ENCODE measurements around the gene SEMA7A. TPM values are rescaled to one million over a fixed set of nuclear protein-coding genes. Genes with fewer than 3 reads are reported as not detected.

SEMA7A gene
- polyA plus RNA-seq, 4 donors: 0.45 to 4.3 (median 1.6) TPM

DNA sequence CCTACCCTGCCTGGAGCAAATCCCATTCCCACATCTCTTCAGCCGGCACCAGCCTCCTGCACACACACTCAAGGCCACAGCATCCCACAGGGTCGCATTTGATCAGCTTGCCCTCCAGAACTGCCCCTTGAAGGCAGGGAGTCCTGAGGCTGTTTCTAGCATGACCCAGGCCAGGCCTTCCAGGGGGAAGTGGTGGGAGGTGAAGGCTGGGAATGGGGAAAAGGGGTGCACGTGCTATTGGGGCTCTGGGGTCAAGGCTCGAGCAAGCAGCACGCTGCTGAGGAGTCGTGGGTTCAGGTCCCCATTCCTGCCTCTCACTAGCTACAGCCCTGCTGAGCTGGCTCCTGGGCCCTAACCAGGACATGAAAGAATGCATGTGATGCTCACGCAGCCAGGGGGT is 24.9 kb downstream of the SEMA7A start:
- Histone ChIP-seq H3K4me3 (ENCODE audit: low read depth in 1 of 3, low read length in 3 of 3) (no peak overlapping the region), H3K36me3 (ENCODE audit: control insufficient read depth in 3 of 3, insufficient read depth in 2 of 3, low read depth in 1 of 3, low read length in 3 of 3) (peaks cover 0 to 3% (median 0%) of the 10 kb centered on the region in 3 donors), H3K27ac (ENCODE audit: low read depth in 1 of 3, low read length in 2 of 3) (no peak overlapping the region), H3K4me1 (ENCODE audit: control insufficient read depth in 3 of 3, insufficient read depth in 2 of 3, low read depth in 1 of 3, low read length in 2 of 3) (no peaks in the 10 kb centered on the region), H3K9me3 (ENCODE audit: control insufficient read depth in 2 of 2, insufficient read depth in 1 of 2, low read depth in 1 of 2, low read length in 1 of 2) (no peaks in the 10 kb centered on the region), H3K27me3 (ENCODE audit: control insufficient read depth in 3 of 3, insufficient read depth in 3 of 3, low read length in 3 of 3) (peaks cover 0 to 3% (median 0%) of the 10 kb centered on the region in 3 donors)
- 68 to 75% (median 71%) methylated on average over 6 to 7 of the region's 7 CpGs for WGBS, 3 donors
- no peak for FAIRE-seq
- DNase-seq: no peak

DNA sequence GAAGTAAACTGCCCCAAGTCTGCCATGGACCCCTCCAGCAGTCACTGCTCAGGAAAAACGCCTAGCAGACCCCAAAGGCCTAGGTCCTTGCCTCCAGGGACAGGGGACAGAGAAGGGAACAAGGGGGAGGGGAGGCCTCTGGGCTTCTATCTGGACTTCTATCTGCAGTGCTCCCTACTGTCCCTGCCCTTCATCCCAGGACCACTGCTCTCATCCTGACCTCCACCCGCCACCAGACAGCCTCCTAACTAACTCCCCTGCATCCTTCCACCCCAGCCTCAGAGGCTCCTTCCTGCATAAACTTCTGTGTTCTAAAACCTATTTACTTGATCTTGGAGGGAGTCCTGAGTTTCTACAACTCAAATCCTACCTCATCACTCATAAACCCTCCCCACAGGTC is 25.4 kb downstream of the SEMA7A start:
- no peak overlapping the region for H3K27ac ChIP-seq (ENCODE audit: low read depth in 1 of 3, low read length in 2 of 3)
- no peaks in the 10 kb centered on the region for H3K9me3 ChIP-seq (ENCODE audit: control insufficient read depth in 2 of 2, insufficient read depth in 1 of 2, low read depth in 1 of 2, low read length in 1 of 2)
- H3K27me3 ChIP-seq (ENCODE audit: control insufficient read depth in 3 of 3, insufficient read depth in 3 of 3, low read length in 3 of 3): peaks cover 0 to 3% (median 0%) of the 10 kb centered on the region in 3 donors
- no peak for DNase-seq
- FAIRE-seq: no peak
- 66 to 75% (median 67%) methylated on average over 2 of the region's 2 CpGs for whole genome bisulfite sequencing, 3 donors
- H3K4me1 ChIP-seq (ENCODE audit: control insufficient read depth in 3 of 3, insufficient read depth in 2 of 3, low read depth in 1 of 3, low read length in 2 of 3): no peaks in the 10 kb centered on the region
- no peak overlapping the region for H3K4me3 ChIP-seq (ENCODE audit: low read depth in 1 of 3, low read length in 3 of 3)
- peaks cover 0 to 3% (median 0%) of the 10 kb centered on the region in 3 donors for H3K36me3 ChIP-seq (ENCODE audit: control insufficient read depth in 3 of 3, insufficient read depth in 2 of 3, low read depth in 1 of 3, low read length in 3 of 3)

DNA sequence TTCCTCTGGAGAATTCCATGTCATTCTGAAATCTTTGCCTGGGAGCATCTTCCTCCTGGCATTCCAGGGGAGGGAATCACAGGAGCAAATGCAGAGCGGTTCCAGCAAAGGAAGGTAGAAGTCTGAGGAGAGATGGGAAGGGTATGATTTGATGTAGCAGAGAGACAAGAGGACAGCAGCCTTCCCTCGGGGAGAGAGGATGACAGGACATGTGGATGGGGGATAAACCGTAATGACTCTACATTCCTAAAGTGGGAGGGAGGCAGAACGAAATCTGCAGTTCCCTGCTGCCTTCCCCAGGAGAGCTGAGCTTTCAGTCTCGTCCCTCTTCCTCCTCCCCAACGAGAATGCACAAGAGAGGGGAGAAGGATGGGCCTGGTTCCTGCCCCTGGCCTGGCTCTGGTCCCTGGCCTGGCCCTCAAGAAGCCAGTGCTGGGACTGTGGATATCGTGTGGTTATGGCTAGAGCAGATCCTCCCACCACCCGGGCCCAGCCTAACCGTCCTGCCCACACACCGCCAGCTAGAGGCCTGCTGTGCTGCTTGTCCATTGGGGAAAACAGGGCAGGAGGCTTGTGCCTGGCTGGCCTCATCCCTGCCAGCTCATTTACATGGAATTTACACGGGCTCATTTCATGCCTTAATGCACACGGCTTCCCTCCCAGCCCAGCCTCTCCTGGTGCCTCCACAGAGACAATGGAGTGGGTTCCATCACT is 26.6 kb downstream of the SEMA7A start:
- WGBS, 3 donors: 28 to 47% (median 42%) methylated on average over 11 to 12 of the region's 12 CpGs
- FAIRE-seq: no peak
- no peaks in the 10 kb centered on the region for H3K9me3 ChIP-seq (ENCODE audit: control insufficient read depth in 2 of 2, insufficient read depth in 1 of 2, low read depth in 1 of 2, low read length in 1 of 2)
- no peak overlapping the region for H3K27ac ChIP-seq (ENCODE audit: low read depth in 1 of 3, low read length in 2 of 3)
- peaks cover 0 to 3% (median 0%) of the 10 kb centered on the region in 3 donors for H3K36me3 ChIP-seq (ENCODE audit: control insufficient read depth in 3 of 3, insufficient read depth in 2 of 3, low read depth in 1 of 3, low read length in 3 of 3)
- DNase-seq: no peak
- H3K27me3 ChIP-seq (ENCODE audit: control insufficient read depth in 3 of 3, insufficient read depth in 3 of 3, low read length in 3 of 3): peaks cover 0 to 6% (median 0%) of the 10 kb centered on the region in 3 donors
- no peak overlapping the region for H3K4me3 ChIP-seq (ENCODE audit: low read depth in 1 of 3, low read length in 3 of 3)
- no peaks in the 10 kb centered on the region for H3K4me1 ChIP-seq (ENCODE audit: control insufficient read depth in 3 of 3, insufficient read depth in 2 of 3, low read depth in 1 of 3, low read length in 2 of 3)

DNA sequence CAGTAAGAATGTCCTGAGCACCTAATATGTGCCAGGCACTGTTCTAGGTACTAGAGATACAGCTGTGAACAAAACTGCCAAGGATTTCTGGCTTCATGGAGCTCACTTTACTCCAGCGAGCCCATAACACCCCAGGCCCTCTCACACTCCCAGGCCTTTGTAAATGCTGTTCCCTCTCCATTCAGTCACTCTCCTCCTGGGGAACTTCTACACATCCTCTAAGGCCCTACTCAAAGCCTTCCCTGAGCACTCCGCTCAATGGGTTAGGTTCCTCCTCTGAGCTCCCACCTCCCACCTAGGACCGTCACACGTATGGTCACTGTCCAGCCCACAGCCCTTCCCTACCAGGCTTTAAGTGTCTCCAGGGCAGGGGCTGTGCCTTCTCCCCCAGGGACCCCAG is 27.2 kb downstream of the SEMA7A start:
- H3K4me1 ChIP-seq (ENCODE audit: control insufficient read depth in 3 of 3, insufficient read depth in 2 of 3, low read depth in 1 of 3, low read length in 2 of 3): no peaks in the 10 kb centered on the region
- no peak overlapping the region for H3K4me3 ChIP-seq (ENCODE audit: low read depth in 1 of 3, low read length in 3 of 3)
- H3K9me3 ChIP-seq (ENCODE audit: control insufficient read depth in 2 of 2, insufficient read depth in 1 of 2, low read depth in 1 of 2, low read length in 1 of 2): no peaks in the 10 kb centered on the region
- peaks cover 0 to under 1% (median 0%) of the 10 kb centered on the region in 3 donors for H3K36me3 ChIP-seq (ENCODE audit: control insufficient read depth in 3 of 3, insufficient read depth in 2 of 3, low read depth in 1 of 3, low read length in 3 of 3)
- DNase-seq: no peak
- no peak overlapping the region for H3K27ac ChIP-seq (ENCODE audit: low read depth in 1 of 3, low read length in 2 of 3)
- 82 to 89% (median 86%) methylated on average over 4 of the region's 4 CpGs for WGBS, 3 donors
- no peak for FAIRE-seq
- H3K27me3 ChIP-seq (ENCODE audit: control insufficient read depth in 3 of 3, insufficient read depth in 3 of 3, low read length in 3 of 3): peaks cover 0 to 10% (median 0%) of the 10 kb centered on the region in 3 donors

DNA sequence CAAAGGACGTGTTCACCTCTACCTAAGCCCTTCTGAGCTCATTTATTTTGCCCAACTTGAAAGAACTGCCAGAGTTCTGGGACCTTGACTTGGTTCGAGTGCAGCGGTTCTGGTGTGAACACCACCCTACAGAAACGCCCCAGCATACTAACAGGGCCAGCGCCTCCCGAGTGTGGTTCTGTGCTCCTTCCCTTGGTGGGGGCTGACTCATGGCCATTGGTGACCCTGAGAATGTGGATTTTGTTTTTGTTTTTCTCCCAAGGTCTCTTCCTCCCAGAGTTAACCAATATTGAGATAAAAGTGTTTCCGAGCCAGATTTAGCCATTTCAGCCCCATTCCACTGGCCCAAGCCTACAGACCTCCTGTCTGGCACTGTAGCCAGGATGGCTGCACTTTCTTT is 27.9 kb downstream of the SEMA7A start:
- FAIRE-seq (no peak), DNase-seq (no peak)
- no peak overlapping the region for H3K27ac ChIP-seq (ENCODE audit: low read depth in 1 of 3, low read length in 2 of 3)
- H3K36me3 ChIP-seq (ENCODE audit: control insufficient read depth in 3 of 3, insufficient read depth in 2 of 3, low read depth in 1 of 3, low read length in 3 of 3): no peaks in the 10 kb centered on the region
- H3K4me3 ChIP-seq (ENCODE audit: low read depth in 1 of 3, low read length in 3 of 3): no peak overlapping the region
- peaks cover 0 to 12% (median 0%) of the 10 kb centered on the region in 3 donors for H3K27me3 ChIP-seq (ENCODE audit: control insufficient read depth in 3 of 3, insufficient read depth in 3 of 3, low read length in 3 of 3)
- WGBS, 3 donors: 72 to 87% (median 83%) methylated on average over 7 of the region's 7 CpGs
- H3K4me1 ChIP-seq (ENCODE audit: control insufficient read depth in 3 of 3, insufficient read depth in 2 of 3, low read depth in 1 of 3, low read length in 2 of 3): no peaks in the 10 kb centered on the region
- no peaks in the 10 kb centered on the region for H3K9me3 ChIP-seq (ENCODE audit: control insufficient read depth in 2 of 2, insufficient read depth in 1 of 2, low read depth in 1 of 2, low read length in 1 of 2)

DNA sequence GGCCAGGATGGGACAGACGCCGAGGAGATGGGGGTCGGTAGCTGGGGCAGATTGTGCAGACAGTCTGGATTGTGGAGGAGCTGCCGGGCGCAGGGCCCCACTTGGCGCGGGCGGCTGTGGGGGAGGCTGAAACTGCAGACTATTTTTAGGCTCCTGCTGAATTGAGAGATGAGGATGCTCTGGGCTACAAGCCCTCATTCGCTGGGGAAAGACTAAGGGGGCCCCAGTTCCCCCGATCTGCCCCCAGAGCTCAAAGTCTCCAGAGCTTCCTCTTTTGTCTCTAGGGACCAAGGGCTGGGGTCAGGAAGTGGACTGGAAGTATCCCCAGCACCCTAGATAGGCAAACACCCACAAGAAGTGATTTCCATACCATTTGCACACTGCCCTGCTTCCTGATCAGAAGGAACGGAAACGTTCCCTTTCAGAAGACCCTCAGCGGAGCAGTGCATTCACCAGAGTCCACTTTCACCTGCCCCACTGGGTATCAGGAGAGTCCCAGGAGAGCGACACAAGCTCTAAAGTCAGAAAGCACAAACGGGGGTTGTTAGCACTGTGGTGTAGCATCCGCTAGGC is 29.7 kb downstream of the SEMA7A start:
- Histone ChIP-seq H3K27me3 (ENCODE audit: control insufficient read depth in 3 of 3, insufficient read depth in 3 of 3, low read length in 3 of 3) (peaks cover 0 to 12% (median 0%) of the 10 kb centered on the region in 3 donors), H3K4me1 (ENCODE audit: control insufficient read depth in 3 of 3, insufficient read depth in 2 of 3, low read depth in 1 of 3, low read length in 2 of 3) (no peaks in the 10 kb centered on the region), H3K36me3 (ENCODE audit: control insufficient read depth in 3 of 3, insufficient read depth in 2 of 3, low read depth in 1 of 3, low read length in 3 of 3) (no peaks in the 10 kb centered on the region), H3K9me3 (ENCODE audit: control insufficient read depth in 2 of 2, insufficient read depth in 1 of 2, low read depth in 1 of 2, low read length in 1 of 2) (no peaks in the 10 kb centered on the region), H3K4me3 (ENCODE audit: low read depth in 1 of 3, low read length in 3 of 3) (no peak overlapping the region), H3K27ac (ENCODE audit: low read depth in 1 of 3, low read length in 2 of 3) (peak overlapping the region in 2 of 3 donors; percentile 42 to 73)
- WGBS, 3 donors: 54 to 76% (median 62%) methylated on average over 16 of the region's 16 CpGs
- no peak for DNase-seq
- FAIRE-seq: no peak

DNA sequence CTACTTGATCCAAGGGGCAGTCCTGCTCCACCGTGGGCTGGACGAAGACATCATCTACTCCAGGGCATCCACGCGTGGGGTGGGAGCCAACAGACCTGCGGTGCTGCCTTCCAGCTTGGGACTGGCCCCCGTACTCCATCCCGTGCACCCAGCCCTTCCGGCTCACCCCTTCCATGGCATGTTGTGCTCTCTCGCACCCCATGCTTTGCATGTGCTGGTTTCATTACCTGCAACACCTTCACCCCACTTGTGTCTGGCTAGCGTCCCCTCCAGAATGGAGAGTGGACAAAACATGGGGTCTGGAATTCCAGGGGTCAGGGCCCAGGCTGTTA is 30.2 kb downstream of the SEMA7A start:
- Histone ChIP-seq H3K4me3 (ENCODE audit: low read depth in 1 of 3, low read length in 3 of 3) (no peak overlapping the region), H3K4me1 (ENCODE audit: control insufficient read depth in 3 of 3, insufficient read depth in 2 of 3, low read depth in 1 of 3, low read length in 2 of 3) (no peaks in the 10 kb centered on the region), H3K36me3 (ENCODE audit: control insufficient read depth in 3 of 3, insufficient read depth in 2 of 3, low read depth in 1 of 3, low read length in 3 of 3) (no peaks in the 10 kb centered on the region), H3K27ac (ENCODE audit: low read depth in 1 of 3, low read length in 2 of 3) (peak overlapping the region in 2 of 3 donors; percentile 42 to 73), H3K27me3 (ENCODE audit: control insufficient read depth in 3 of 3, insufficient read depth in 3 of 3, low read length in 3 of 3) (peaks cover 0 to 12% (median 0%) of the 10 kb centered on the region in 3 donors), H3K9me3 (ENCODE audit: control insufficient read depth in 2 of 2, insufficient read depth in 1 of 2, low read depth in 1 of 2, low read length in 1 of 2) (no peaks in the 10 kb centered on the region)
- no peak for DNase-seq
- WGBS, 3 donors: 76 to 87% (median 82%) methylated on average over 8 to 10 of the region's 10 CpGs
- FAIRE-seq: no peak

DNA sequence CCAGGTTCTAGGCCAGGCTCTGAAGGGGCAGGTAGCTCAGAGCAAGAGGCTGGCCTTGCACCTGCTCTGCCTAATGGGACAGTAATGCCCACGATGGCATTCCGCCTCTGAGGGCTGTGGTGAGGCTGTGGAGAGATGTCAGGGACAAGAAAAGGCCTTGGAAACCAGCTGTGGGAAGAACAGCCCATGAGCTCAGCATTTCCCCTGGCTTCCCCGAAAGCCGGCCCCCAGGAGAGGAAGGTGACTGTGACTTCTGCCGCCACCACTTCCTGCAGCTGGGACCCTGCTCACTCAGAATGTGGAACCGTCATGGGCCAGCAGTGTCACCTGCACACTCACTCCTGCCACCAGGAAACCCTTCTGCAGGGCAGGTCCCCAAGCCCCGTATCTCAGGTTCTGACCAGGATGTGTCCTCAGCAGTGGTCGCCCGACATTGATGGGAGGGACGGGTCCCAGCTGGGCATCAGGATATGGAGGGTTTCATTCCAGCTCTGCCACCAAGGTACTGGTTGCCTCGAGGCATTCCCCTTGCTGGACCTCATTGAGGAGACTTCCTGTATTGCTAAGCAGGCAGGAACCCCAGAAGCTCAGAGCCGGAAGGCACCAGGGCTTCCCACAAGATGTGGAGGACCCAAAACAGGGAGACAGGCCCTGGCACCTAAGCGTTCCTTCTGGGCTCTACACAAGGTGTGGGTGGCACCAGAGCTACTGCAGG is 30.7 kb downstream of the SEMA7A start:
- WGBS, 3 donors: 53 to 70% (median 61%) methylated on average over 13 of the region's 13 CpGs
- no peaks in the 10 kb centered on the region for H3K4me1 ChIP-seq (ENCODE audit: control insufficient read depth in 3 of 3, insufficient read depth in 2 of 3, low read depth in 1 of 3, low read length in 2 of 3)
- H3K27ac ChIP-seq (ENCODE audit: low read depth in 1 of 3, low read length in 2 of 3): peak overlapping the region in 2 of 3 donors; percentile 45 to 73
- DNase-seq: peak in 1 of 2 donors; percentile 48
- no peak overlapping the region for H3K4me3 ChIP-seq (ENCODE audit: low read depth in 1 of 3, low read length in 3 of 3)
- H3K36me3 ChIP-seq (ENCODE audit: control insufficient read depth in 3 of 3, insufficient read depth in 2 of 3, low read depth in 1 of 3, low read length in 3 of 3): no peaks in the 10 kb centered on the region
- H3K27me3 ChIP-seq (ENCODE audit: control insufficient read depth in 3 of 3, insufficient read depth in 3 of 3, low read length in 3 of 3): peaks cover 0 to 12% (median 0%) of the 10 kb centered on the region in 3 donors
- FAIRE-seq: no peak
- H3K9me3 ChIP-seq (ENCODE audit: control insufficient read depth in 2 of 2, insufficient read depth in 1 of 2, low read depth in 1 of 2, low read length in 1 of 2): no peaks in the 10 kb centered on the region

Measured in small intestine (tissue), 7 donors.